ENCODE data around the gene SHMT2.
"Not testable (repeated sequence)": the region's sequence is repeated elsewhere in the genome, so short reads cannot be mapped to it uniquely, and the experiment has no call there.

The SHMT2 gene

DNA sequence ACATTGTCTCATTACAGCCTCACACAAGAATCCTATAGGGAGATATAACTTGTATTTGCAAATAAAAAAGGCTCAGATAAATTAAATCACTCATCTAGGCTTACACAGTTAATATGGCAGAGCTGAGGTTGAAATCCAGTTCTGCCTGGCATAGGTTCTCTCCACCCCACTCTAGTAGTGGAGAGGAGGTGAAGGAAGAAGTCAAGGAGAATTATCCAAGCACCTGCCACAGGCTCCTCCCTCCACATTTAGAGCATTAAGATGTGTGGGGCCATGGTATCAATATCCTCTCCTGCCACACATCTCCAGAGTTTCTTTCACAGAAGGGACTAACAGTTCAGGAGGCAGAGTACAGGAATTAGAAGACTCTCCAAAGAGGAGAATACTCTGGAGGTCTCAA is 44.0 kb downstream of the SHMT2 start:
- Mint-ChIP-seq H3K4me3 (no peak overlapping the region), H3K4me1 (peaks cover 8% of the 10 kb centered on the region), H3K9me3 (no peaks in the 10 kb centered on the region), H3K27me3 (no peaks in the 10 kb centered on the region), H3K36me3 (peaks cover 19% of the 10 kb centered on the region), H3K27ac (no peak overlapping the region)

DNA sequence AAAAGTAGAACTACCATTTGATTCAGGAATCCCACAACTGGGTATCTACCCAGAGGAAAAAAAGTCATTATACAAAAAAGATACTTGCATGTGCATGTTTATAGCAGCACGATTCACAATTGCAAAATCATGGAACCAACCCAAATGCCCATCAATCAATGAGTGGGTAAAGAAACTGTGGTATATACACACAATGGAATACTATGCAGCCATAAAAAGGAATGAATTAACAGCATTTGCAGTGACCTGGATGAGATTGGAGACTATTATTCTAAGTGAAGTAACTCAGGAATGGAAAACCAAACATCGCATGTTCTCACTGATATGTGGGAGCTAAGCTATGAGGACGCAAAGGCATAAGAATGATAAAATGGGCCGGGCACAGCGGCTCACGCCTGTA is 46.7 kb downstream of the SHMT2 start:
- H3K9me3 Mint-ChIP-seq, H3K4me3 Mint-ChIP-seq, H3K27ac Mint-ChIP-seq, H3K27me3 Mint-ChIP-seq: not testable (repeated sequence)
- Mint-ChIP-seq H3K4me1 (peaks cover 31% of the 10 kb centered on the region), H3K36me3 (peaks cover 22% of the 10 kb centered on the region)

DNA sequence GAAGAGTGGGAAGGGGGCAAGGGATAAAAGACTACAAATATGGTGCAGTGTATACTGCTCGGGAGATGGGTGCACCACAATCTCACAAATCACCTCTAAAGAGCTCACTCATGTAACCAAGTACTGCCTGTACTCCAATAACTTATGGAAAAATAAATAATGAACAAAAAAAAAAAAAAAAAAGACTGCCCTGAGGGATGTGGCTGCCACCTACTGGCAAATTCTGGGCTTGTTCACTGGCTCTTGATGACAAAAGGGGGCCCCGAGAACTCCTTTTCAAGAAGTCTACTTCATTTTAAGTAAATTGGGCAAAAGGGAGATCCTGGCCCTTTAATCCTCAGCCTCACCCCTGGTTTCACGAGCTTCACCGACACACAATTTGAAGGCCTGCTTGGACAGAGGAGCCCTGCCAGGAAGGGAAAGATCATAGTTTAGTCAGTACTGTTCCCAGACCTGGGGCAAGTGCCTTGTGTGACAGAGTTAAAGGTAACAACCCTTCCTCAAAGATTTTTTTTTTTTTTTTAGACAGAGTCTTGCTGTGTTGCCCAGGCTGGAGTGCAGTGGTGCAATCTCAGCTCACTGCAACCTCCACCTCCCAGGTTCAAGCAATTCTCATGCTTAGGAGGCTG is 47.5 kb downstream of the SHMT2 start:
- Mint-ChIP-seq H3K27me3 (no peaks in the 10 kb centered on the region), H3K9me3 (no peaks in the 10 kb centered on the region), H3K36me3 (peaks cover 22% of the 10 kb centered on the region), H3K27ac (no peak overlapping the region), H3K4me3 (no peak overlapping the region), H3K4me1 (peaks cover 36% of the 10 kb centered on the region)

DNA sequence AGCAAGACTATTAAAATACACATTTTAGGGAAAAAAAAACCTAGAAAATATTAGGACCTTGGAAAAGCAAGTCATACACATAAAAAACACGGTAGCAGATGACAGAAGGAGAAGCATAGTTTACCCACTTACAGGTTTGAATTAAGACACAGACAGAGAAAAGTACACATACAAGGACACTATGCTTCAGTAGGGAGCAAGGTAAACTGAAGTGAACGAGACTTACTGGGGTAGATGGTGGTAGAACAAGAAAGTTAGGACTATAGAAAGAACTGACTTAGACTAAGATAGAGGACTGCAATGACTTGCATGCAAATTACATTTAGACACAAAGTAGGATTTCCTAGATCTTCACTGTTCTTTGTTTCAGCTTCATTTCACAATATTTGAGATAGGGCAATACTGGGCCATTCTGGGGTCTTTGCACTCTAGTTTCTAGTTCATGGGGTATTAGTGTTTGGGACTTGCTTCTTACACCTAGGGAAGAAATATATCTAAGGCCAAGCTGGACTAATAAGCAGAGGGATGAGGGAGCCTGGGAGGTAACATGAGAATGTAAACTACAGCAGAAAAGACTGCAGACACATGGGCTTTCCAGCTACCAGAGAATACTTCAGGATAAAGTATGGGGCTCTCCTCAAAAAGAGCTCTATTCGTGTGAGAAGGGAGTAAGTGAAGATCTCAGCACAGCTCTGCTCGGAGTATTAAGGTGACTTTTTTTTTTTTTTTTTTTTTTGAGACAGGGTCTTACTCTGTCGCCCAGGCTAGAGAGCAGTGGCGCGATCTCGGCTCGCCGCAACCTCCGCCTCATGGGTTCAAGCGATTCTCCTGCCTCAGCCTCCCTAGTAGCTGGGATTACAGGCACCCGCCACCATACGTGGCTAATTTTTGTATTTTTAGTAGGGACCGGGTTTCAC is 49.2 kb downstream of the SHMT2 start:
- Mint-ChIP-seq H3K4me3 (no peak overlapping the region), H3K27me3 (no peaks in the 10 kb centered on the region), H3K36me3 (peaks cover 26% of the 10 kb centered on the region), H3K9me3 (no peaks in the 10 kb centered on the region), H3K27ac (peak overlapping the region; percentile 89), H3K4me1 (peaks cover 36% of the 10 kb centered on the region)

DNA sequence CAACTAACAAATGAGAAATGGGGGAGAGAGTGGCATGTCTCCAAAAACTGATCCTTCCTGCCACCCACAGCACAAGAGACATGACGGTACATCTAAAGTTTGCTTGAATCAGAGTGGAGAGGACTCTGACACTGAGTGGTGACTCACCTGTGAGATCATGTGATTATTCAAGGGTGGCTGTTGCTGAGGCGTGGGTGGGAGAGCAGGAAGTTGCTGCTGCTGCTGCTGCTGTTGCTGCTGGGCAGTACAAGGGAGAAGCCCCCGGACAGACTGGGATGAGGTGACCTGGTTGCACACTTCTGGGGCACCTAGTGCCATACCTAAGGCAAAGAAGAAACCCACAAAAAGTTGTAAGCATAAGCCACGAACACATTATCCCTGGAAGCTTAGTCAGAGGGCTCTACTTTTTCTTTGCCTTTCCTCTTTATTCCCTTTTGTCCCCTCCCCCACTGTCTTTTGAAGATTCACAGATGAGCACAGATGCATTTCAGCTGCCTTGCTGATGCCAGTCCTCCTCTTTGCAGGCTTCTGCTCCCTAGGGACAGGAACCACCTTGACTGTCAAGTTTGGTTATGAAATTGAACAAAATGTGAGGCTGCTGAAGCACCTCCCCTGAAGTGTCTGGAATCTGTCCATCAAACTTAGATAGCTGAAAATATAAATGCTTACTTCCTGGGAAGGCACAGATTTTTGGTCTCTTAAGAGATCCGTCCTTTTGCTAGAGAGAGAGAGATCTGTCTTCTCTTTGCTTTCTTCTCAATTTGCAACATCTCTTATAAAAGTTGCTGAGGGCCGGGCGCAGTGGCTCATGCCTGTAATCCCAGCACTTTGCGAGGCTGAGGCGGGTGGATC is 50.9 kb downstream of the SHMT2 start:
- Mint-ChIP-seq H3K36me3 (peaks cover 28% of the 10 kb centered on the region), H3K4me3 (peak overlapping the region; percentile 81), H3K9me3 (no peaks in the 10 kb centered on the region), H3K4me1 (peaks cover 34% of the 10 kb centered on the region), H3K27ac (peak overlapping the region; percentile 97), H3K27me3 (no peaks in the 10 kb centered on the region)

DNA sequence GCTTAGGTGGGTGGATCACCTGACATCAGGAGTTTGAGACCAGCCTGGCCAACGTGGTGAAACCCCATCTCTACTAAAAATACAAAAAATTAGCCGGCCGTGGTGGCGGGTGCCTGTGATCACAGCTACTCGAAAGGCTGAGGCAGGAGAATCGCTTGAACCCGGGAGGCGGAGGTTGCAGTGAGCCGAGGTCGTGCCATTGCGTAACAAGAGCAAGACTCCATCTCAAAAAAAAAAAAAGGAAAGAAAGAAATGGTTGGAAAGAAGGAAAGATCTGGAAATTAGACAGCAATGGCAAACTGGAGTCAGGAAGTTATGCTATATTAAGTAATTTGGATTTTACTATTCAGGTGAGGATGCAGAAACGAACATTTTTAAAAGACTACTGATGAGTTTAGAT is 52.6 kb downstream of the SHMT2 start:
- not testable (repeated sequence) for H3K4me3 Mint-ChIP-seq, H3K27ac Mint-ChIP-seq, H3K27me3 Mint-ChIP-seq, H3K9me3 Mint-ChIP-seq
- Mint-ChIP-seq H3K36me3 (peaks cover 25% of the 10 kb centered on the region), H3K4me1 (peaks cover 32% of the 10 kb centered on the region)

All from activated naive CD4-positive, alpha-beta T cell treated with anti-CD3 and anti-CD28 coated beads, Interleukin-2, amount 50 U/mL, for 24 hours (primary cell).